ENCODE results near the gene TP73.

Gene TP73

DNA sequence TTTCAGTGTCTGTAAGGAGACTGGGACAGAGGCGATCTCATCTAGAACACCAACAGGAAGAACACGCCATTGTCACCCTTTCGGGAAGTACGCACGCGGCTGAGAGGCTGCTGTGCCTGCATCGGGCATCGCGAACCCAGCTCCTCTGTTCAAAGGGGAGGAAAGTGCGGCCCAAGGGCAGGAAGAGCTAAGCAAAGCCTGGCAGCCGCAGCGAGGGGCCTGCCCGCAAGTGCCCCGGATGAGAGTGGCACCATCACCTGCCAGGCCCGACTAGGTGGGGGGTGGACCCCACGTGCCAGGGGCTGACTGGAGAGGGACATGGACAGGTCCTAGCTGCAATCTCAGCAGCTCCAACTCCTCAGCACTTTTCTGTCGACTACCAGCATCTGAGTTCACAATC, 20.0 kb upstream of the TP73 start:
- TF ChIP-seq CTCF (IDR thresholded peaks at IDR 0.05; ENCODE audit: low read depth, low read length), result no peak

GRCh38 chr1:3632716-3633343, 19.5 kb upstream of the TP73 start:
- no peak for TF ChIP-seq CTCF (IDR thresholded peaks at IDR 0.05; ENCODE audit: low read depth, low read length)
- no peak overlapping the region for H3K4me3 ChIP-seq (ENCODE audit: low read depth, low read length)

More for the DNA sequence above, 20.0 kb upstream of the TP73 start:
- no peak overlapping the region for H3K4me3 ChIP-seq (ENCODE audit: low read depth, low read length)

GRCh38 chr1:3633344-3634058, 18.8 kb upstream of the TP73 start:
- TF ChIP-seq CTCF (IDR thresholded peaks at IDR 0.05; ENCODE audit: low read depth, low read length), result no peak
- H3K4me3 ChIP-seq (ENCODE audit: low read depth, low read length), result no peak overlapping the region

GRCh38 chr1:3634059-3634800, 18.1 kb upstream of the TP73 start:
- no peak for TF ChIP-seq CTCF (IDR thresholded peaks at IDR 0.05; ENCODE audit: low read depth, low read length)
- H3K4me3 ChIP-seq (ENCODE audit: low read depth, low read length), result no peak overlapping the region

DNA sequence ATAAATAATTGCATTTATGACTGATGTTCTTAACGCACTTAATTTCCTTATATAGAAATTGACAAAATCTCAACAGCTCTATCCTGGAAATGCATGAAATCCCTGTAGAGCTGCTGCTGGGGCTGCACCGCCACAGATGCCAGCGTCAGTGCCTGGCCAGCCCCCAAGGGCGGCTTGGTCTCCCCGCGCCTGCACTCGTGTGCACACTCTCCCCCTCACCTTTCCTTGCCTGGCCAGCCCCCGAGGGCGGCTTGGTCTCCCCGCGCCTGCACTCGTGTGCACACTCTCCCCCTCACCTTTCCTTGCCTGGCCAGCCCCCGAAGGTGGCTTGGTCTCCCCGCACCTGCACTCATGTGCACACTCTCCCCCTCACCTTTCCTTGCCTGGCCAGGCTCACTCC, 16.2 kb upstream of the TP73 start:
- no peak overlapping the region for H3K4me3 ChIP-seq (ENCODE audit: low read depth, low read length)
- no peak for TF ChIP-seq CTCF (IDR thresholded peaks at IDR 0.05; ENCODE audit: low read depth, low read length)

- H3K4me3 ChIP-seq (ENCODE audit: low read depth, low read length), result no peak overlapping the region
- no peak for TF ChIP-seq CTCF (IDR thresholded peaks at IDR 0.05; ENCODE audit: low read depth, low read length)
Measured at GRCh38 chr1:3636531-3636930, 15.8 kb upstream of the TP73 start.

DNA sequence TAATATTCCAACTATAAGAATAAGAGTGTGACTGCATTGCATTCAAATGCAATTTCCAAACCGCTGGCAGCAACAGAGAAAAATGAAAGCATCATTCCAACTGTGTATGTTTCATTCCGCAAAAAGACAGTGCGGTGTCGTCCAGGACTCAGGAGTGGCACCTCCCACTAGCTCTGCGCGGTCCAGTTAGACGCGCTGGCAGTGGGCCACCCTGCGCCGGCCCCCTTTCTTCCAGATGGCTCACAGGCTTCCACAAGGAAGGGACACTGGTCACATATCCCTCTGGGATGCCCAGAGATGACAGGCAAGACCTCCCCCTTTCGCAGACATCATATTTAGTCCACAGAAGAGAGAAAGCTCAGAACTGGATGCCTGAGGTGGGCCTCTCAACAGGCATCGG, 14.3 kb upstream of the TP73 start:
- no peak for TF ChIP-seq CTCF (IDR thresholded peaks at IDR 0.05; ENCODE audit: low read depth, low read length)
- H3K4me3 ChIP-seq (ENCODE audit: low read depth, low read length), result no peak overlapping the region

All from WI38 (cell line).